Activated T-cell treated with anti-CD3 and anti-CD28 coated beads for 48 hours (primary cell): Measurements from ENCODE around the gene COX6A1.
"Not testable (repeated sequence)": the region's sequence is repeated elsewhere in the genome, so short reads cannot be mapped to it uniquely, and the experiment has no call there.

ENCODE experiments used
- DNase-seq: peaks from one replicate; pipeline ENCODE4 v3.0.0-alpha.2; 2020; ENCODE audit warnings: low read depth

COX6A1 gene

GRCh38 chr12:120468325-120468820 lies 30.5 kb downstream of the COX6A1 start:
- peak; percentile 12 for DNase-seq

- DNase-seq, result peak; percentile 4
Observed at GRCh38 chr12:120468821-120469449, 31.0 kb downstream of the COX6A1 start.

- DNase-seq, result peak; percentile 97
Observed at GRCh38 chr12:120469450-120470149, 31.7 kb downstream of the COX6A1 start, which contains the start of gene SRSF9. Gene SRSF9, minus strand, starts transcription at chr12:120469748. Its CDS starts 139 bp downstream, at chr12:120469609.

- DNase-seq, result no peak
Observed at GRCh38 chr12:120470150-120470784, 32.4 kb downstream of the COX6A1 start.

- DNase-seq, result no peak
Observed at GRCh38 chr12:120472521-120472920, 34.6 kb downstream of the COX6A1 start.

- DNase-seq, result no peak
Observed at GRCh38 chr12:120473807-120474615, 36.1 kb downstream of the COX6A1 start.

- DNase-seq, result no peak
Observed at GRCh38 chr12:120474616-120474960, 36.7 kb downstream of the COX6A1 start.

GRCh38 chr12:120475643-120476042 lies 37.7 kb downstream of the COX6A1 start:
- no peak for DNase-seq

GRCh38 chr12:120479458-120479857 lies 41.5 kb downstream of the COX6A1 start:
- DNase-seq, result no peak

GRCh38 chr12:120480211-120480610 lies 42.3 kb downstream of the COX6A1 start:
- no peak for DNase-seq

- no peak for DNase-seq
Observed at GRCh38 chr12:120481022-120481767, 43.3 kb downstream of the COX6A1 start.

GRCh38 chr12:120483621-120484020 lies 45.7 kb downstream of the COX6A1 start:
- DNase-seq, result no peak

- DNase-seq, result no peak
Observed at GRCh38 chr12:120485961-120486881, 48.3 kb downstream of the COX6A1 start.

GRCh38 chr12:120487552-120487951 lies 49.6 kb downstream of the COX6A1 start:
- not testable (repeated sequence) for DNase-seq

- DNase-seq, result no peak
Observed at GRCh38 chr12:120488057-120488640, 50.2 kb downstream of the COX6A1 start.

GRCh38 chr12:120489018-120489417 lies 51.1 kb downstream of the COX6A1 start:
- DNase-seq, result no peak

- DNase-seq, result no peak
Observed at GRCh38 chr12:120490325-120490724, 52.4 kb downstream of the COX6A1 start.
